Choroid plexus epithelial cell (primary cell): ENCODE results near the gene TSHZ3.
A peak's percentile ranks its signal among the peaks of the same experiment; 100 is the strongest.

Experiments used
- DNase-seq: peaks from one replicate; pipeline ENCODE4 v3.0.0-alpha.2; 2010; ENCODE audit warnings: low read depth
- H3K4me3 ChIP-seq: 2 replicates; pipeline ENCODE4 v1.5.1; 2011; ENCODE audit warnings: low read depth, mild to moderate bottlenecking, control low read depth, low read length, moderate library complexity
- TF ChIP-seq, protein P1 (sequence below): conservative IDR thresholded peaks from 2 replicates; pipeline ENCODE4 v1.5.1; 2011; ENCODE audit warnings: low read depth, mild to moderate bottlenecking, control low read depth, inconsistent platforms, low read length, moderate library complexity

Gene TSHZ3

DNA sequence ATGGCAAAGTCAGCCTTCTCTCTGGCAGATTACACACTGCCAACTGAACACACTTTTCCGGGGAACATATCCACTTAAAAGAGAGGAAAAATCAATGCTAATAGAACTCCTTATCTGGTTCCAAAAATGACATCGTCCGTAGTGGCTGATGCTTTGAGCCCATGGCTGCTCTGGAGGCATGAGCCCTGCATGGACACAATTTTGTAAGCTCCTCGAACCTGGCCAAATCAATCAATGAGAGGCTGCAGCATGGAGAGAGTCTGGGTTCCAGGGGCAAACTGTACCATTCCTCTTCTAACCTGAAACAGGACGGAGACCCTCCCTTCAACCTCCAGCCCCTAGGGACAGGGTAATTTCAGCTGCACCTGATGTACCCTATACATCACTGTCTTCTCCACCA lies 21.0 kb upstream of the TSHZ3 start:
- TF ChIP-seq, protein P1, sequence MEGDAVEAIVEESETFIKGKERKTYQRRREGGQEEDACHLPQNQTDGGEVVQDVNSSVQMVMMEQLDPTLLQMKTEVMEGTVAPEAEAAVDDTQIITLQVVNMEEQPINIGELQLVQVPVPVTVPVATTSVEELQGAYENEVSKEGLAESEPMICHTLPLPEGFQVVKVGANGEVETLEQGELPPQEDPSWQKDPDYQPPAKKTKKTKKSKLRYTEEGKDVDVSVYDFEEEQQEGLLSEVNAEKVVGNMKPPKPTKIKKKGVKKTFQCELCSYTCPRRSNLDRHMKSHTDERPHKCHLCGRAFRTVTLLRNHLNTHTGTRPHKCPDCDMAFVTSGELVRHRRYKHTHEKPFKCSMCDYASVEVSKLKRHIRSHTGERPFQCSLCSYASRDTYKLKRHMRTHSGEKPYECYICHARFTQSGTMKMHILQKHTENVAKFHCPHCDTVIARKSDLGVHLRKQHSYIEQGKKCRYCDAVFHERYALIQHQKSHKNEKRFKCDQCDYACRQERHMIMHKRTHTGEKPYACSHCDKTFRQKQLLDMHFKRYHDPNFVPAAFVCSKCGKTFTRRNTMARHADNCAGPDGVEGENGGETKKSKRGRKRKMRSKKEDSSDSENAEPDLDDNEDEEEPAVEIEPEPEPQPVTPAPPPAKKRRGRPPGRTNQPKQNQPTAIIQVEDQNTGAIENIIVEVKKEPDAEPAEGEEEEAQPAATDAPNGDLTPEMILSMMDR = no peak
- no peak for DNase-seq
- no peak overlapping the region for H3K4me3 ChIP-seq

DNA sequence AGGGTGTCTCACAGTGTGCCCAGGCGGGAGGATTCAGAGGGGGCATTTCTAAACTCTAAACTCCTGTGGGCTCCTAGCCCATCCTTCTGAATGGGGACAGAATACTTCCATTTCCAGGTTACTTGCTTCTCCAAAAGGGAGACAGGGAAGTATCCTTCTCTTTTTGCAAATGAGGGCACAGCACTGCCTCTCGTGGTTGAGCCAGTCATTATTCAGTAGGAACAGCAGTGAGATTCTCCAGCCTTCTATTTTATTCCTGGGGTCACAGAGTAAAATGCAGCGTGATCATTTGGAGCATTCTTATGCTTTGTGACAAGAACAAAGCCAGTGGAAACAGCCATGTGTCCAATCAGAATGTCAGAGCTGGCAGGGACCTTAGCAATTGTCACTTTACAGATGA lies 15.7 kb upstream of the TSHZ3 start:
- no peak for DNase-seq
- H3K4me3 ChIP-seq = no peak overlapping the region
- TF ChIP-seq, protein P1 = peak; percentile 26

DNA sequence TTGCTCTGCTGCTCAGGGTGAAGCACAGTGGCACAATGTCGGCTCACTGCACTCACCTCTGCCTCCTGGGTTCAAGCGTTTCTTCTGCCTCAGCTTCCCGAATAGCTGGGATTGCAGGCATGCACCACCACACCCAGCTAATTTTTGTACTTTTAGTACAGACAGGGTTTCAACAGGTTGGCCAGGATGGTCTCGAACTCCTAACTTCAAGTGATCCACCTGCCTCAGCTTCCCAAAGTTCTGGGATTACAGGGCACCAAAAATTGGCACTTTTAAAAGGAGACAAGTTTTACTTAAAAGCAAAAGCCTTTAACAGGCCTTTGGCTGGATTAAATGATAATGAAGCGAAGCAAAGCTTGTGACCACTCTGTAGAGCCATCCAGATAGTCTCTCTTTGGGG lies 12.5 kb upstream of the TSHZ3 start:
- TF ChIP-seq, protein P1 = no peak
- no peak for DNase-seq
- H3K4me3 ChIP-seq = no peak overlapping the region

DNA sequence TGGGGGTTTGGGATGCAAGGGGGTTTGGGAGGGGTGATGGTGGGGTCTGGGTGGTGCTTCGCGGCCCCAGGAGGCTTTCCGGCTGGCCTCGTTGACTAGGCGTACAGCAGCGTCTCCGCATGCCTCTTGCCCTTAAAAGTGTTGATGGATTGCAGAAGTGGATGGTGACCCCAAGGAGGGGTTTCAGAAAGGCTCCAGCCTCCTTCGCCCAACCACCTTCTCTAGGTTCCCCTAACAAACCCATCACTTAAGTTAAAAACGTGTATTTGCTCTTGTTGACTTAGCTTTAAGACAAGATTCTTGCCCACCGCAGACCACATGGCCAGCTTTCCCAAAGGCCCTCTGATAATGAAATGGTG lies 8.1 kb upstream of the TSHZ3 start:
- no peak overlapping the region for H3K4me3 ChIP-seq
- DNase-seq = no peak
- TF ChIP-seq, protein P1 = no peak

DNA sequence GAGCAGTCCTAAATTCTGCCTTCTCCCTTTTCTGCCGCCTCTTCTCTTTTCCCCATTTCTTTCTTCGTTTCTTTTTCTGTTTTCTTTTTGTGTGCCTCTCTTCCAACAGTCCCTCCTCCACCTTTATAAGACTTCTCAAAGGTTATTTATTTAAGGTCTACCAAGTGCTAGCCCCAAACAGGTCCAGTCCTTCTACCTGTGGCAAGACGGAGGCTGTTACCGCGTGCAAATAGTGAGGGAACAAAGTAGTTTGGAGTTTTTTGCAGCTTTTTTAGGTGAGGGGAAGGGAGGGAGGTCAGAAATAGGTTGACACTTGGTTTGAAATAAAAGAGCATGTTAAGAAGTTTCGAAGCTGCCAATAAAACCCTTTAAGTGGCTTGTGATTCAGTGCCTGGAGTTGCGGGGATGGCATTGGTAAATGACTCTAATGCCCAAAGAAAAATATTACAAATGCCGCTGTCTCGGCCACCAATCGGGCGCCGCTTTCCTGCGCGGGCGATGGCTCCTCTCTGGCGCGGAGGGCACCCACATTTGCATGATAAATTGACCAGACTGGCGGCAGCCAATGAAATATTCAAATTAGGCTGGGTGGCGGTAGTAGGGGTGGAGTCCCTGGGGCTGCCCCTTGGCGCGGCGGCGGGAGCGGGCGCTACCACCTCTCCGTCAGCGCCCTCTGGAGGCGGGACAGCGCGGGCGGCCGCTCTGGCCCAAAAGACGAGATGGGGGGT lies 7.5 kb upstream of the TSHZ3 start:
- no peak overlapping the region for H3K4me3 ChIP-seq
- DNase-seq = no peak
- TF ChIP-seq, protein P1 = peak; percentile 37

DNA sequence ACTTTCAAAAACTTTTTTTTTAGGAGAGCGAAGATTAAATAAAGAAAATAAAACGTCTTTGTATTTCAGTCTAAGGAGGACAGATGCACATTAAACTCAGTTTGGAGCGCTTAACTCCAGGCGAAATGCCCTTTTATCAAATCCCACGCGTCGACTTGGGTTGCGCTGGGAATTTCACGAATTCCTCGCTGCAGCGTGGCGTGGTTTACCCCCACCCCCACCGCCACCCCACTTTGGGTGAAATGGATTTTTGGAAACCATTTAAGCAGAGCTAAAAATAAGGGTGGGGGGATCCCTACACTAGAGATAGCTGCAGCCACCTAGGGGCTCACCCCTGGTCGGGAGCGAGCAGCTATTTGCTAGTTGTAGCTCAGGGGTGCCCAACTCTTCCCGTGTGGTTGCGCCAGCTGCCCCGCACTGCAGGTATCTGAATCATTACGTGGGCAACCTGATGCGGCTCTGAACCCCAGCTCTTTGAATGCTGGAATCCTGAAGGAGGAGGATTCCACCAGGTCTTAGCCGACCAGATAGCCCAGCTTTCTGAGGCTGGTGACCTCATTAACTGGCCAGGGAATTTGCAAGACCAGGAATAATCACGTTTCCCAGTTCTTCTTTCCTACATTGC lies 6.5 kb upstream of the TSHZ3 start:
- H3K4me3 ChIP-seq = no peak overlapping the region
- no peak for DNase-seq
- TF ChIP-seq, protein P1 = no peak
